Small intestine (tissue), 7 donors: ENCODE results near the gene FAM193B. TPM values are rescaled to one million over a fixed set of nuclear protein-coding genes. Genes with fewer than 3 reads are reported as not detected.
"Not testable (repeated sequence)": the region's sequence is repeated elsewhere in the genome, so short reads cannot be mapped to it uniquely, and the experiment has no call there.

Experiments
- DNase-seq, 2 donors: peaks; one replicate each; pipeline versions ENCODE4 v3.0.0 to v3.0.0-alpha.2; 2013
- FAIRE-seq: peaks from 2 replicates; lab custom pipeline; 2012; peaks lifted over from hg19 to GRCh38; lab: Jason Lieb, UNC
- H3K27ac ChIP-seq, 3 donors: one replicate each; pipeline ENCODE4 v1.5.1; 2013; ENCODE audit warnings: low read length in 2 of 3, mild to moderate bottlenecking in 2 of 3, control low read depth in 1 of 3, inconsistent platforms in 1 of 3, low read depth in 1 of 3, moderate library complexity in 1 of 3
- H3K27me3 ChIP-seq, 3 donors: one replicate each; pipeline ENCODE4 v1.6.1; 2013; ENCODE audit warnings: low read length in 3 of 3, inconsistent platforms in 1 of 3; ENCODE audit not compliant: control insufficient read depth in 3 of 3, insufficient read depth in 3 of 3
- H3K36me3 ChIP-seq, 3 donors: one replicate each; pipeline ENCODE4 v1.6.1; 2013; ENCODE audit warnings: low read length in 3 of 3, inconsistent platforms in 1 of 3, low read depth in 1 of 3, mild to moderate bottlenecking in 1 of 3, moderate library complexity in 1 of 3; ENCODE audit not compliant: control insufficient read depth in 3 of 3, insufficient read depth in 2 of 3
- H3K4me1 ChIP-seq, 3 donors: one replicate each; pipeline ENCODE4 v1.6.1; 2013; ENCODE audit warnings: low read length in 2 of 3, inconsistent platforms in 1 of 3, low read depth in 1 of 3, mild to moderate bottlenecking in 1 of 3, moderate library complexity in 1 of 3; ENCODE audit not compliant: control insufficient read depth in 3 of 3, insufficient read depth in 2 of 3
- H3K4me3 ChIP-seq, 3 donors: one replicate each; pipeline ENCODE4 v1.5.1; 2013; ENCODE audit warnings: low read length in 3 of 3, control low read depth in 1 of 3, inconsistent platforms in 1 of 3, low read depth in 1 of 3, mild to moderate bottlenecking in 1 of 3, moderate library complexity in 1 of 3
- H3K9me3 ChIP-seq, 2 donors: one replicate each; pipeline ENCODE4 v1.6.1; 2013; ENCODE audit warnings: low read depth in 1 of 2, low read length in 1 of 2; ENCODE audit not compliant: control insufficient read depth in 2 of 2, insufficient read depth in 1 of 2
- WGBS, 3 donors: extraction: QIAGEN DNeasy Blood & Tissue Kit; methylation state at CpG; one replicate each; pipeline ENCODE4 v1.1.7; 2013; 5-methylcytosine and 5-hydroxymethylcytosine counted together
- polyA plus RNA-seq, 4 donors: library from polyadenylated mRNA; stranded (reverse) in 3 of 4; unstranded in 1 of 4; fragments of 200-250 nt in 3 of 4; fragments of 120-200 nt in 1 of 4; gene quantifications; one replicate each; pipeline versions ENCODE4 v1.2.1 to v1.2.3, GENCODE V29; 2013
- donor health status: healthy with polysubstance abuse.
- donor health status: control.
- donor health status: control.
- donor health status: Bipolar disorder and iron deficiency.
- donor health status: healthy.

The FAM193B gene
- polyA plus RNA-seq, 4 donors = 68.7 to 336 (median 155) TPM

GRCh38 chr5:177568326-177568725, 14.0 kb upstream of the FAM193B start:
- no peak for FAIRE-seq

GRCh38 chr5:177565046-177565445, 10.7 kb upstream of the FAM193B start:
- H3K27me3 ChIP-seq = no peaks in the 10 kb centered on the region
- H3K36me3 ChIP-seq = no peaks in the 10 kb centered on the region
- 66 to 77% (median 68%) methylated on average over 8 of the region's 8 CpGs for WGBS, 3 donors
- FAIRE-seq = no peak
- peaks cover 0 to 11% of the 10 kb centered on the region in 2 donors for H3K9me3 ChIP-seq
- H3K4me3 ChIP-seq = no peak overlapping the region
- no peaks in the 10 kb centered on the region for H3K4me1 ChIP-seq
- no peak for DNase-seq
- no peak overlapping the region for H3K27ac ChIP-seq

More at GRCh38 chr5:177568326-177568725, 14.0 kb upstream of the FAM193B start:
- H3K27me3 ChIP-seq = no peaks in the 10 kb centered on the region
- no peak for DNase-seq
- H3K9me3 ChIP-seq = no peaks in the 10 kb centered on the region
- no peaks in the 10 kb centered on the region for H3K4me1 ChIP-seq
- no peaks in the 10 kb centered on the region for H3K36me3 ChIP-seq
- H3K4me3 ChIP-seq = no peak overlapping the region
- no peak overlapping the region for H3K27ac ChIP-seq
- WGBS, 3 donors = 70 to 74% (median 72%) methylated on average over 7 of the region's 7 CpGs

- peaks cover 0 to 11% of the 10 kb centered on the region in 2 donors for H3K9me3 ChIP-seq
- DNase-seq, H3K27ac ChIP-seq, FAIRE-seq, H3K4me1 ChIP-seq, H3K4me3 ChIP-seq, H3K27me3 ChIP-seq, H3K36me3 ChIP-seq: not testable (repeated sequence)
- 41 to 55% (median 51%) methylated on average over 7 to 8 of the region's 8 CpGs for WGBS, 3 donors
Measured at GRCh38 chr5:177559446-177559941, 5.1 kb upstream of the FAM193B start.

GRCh38 chr5:177557796-177558195, 3.4 kb upstream of the FAM193B start:
- no peak overlapping the region for H3K4me3 ChIP-seq
- 80 to 88% (median 80%) methylated on average over 5 of the region's 5 CpGs for WGBS, 3 donors
- peaks cover 0 to 3% (median 0%) of the 10 kb centered on the region in 3 donors for H3K36me3 ChIP-seq
- no peaks in the 10 kb centered on the region for H3K27me3 ChIP-seq
- FAIRE-seq = no peak
- peak overlapping the region in 1 of 3 donors; percentile 28 for H3K27ac ChIP-seq
- peaks cover 0 to 11% of the 10 kb centered on the region in 2 donors for H3K9me3 ChIP-seq
- DNase-seq = no peak
- H3K4me1 ChIP-seq = peaks cover 0 to 12% (median 7%) of the 10 kb centered on the region in 3 donors

- peaks cover 0 to 6% (median 0%) of the 10 kb centered on the region in 3 donors for H3K36me3 ChIP-seq
- DNase-seq (peak; percentile 70 to 71), FAIRE-seq (no peak)
- H3K4me3 ChIP-seq = no peak overlapping the region
- peaks cover 0 to 6% of the 10 kb centered on the region in 2 donors for H3K9me3 ChIP-seq
- WGBS, 3 donors = 10 to 38% (median 35%) methylated on average over 4 of the region's 4 CpGs
- H3K27ac ChIP-seq = peak overlapping the region in 1 of 3 donors; percentile 28
- no peaks in the 10 kb centered on the region for H3K27me3 ChIP-seq
- H3K4me1 ChIP-seq = peaks cover 0 to 13% (median 11%) of the 10 kb centered on the region in 3 donors
Measured at GRCh38 chr5:177557041-177557647, 2.8 kb upstream of the FAM193B start.

- Histone ChIP-seq H3K27me3 (no peaks in the 10 kb centered on the region), H3K4me3 (no peak overlapping the region), H3K27ac (no peak overlapping the region), H3K4me1 (peaks cover 0 to 13% (median 11%) of the 10 kb centered on the region in 3 donors), H3K9me3 (no peaks in the 10 kb centered on the region), H3K36me3 (peaks cover 0 to 7% (median 0%) of the 10 kb centered on the region in 3 donors)
- no peak for FAIRE-seq
- no peak for DNase-seq
- WGBS, 3 donors = 91 to 93% (median 93%) methylated on average over 5 of the region's 5 CpGs
Measured at GRCh38 chr5:177555665-177556064, 1.3 kb upstream of the FAM193B start.

GRCh38 chr5:177555228-177555627, 865 bp upstream of the FAM193B start:
- Histone ChIP-seq H3K36me3 (peaks cover 0 to 9% (median 0%) of the 10 kb centered on the region in 3 donors), H3K4me1 (peaks cover 0 to 13% (median 11%) of the 10 kb centered on the region in 3 donors), H3K27me3 (no peaks in the 10 kb centered on the region), H3K4me3 (peak overlapping the region in 1 of 3 donors; percentile 96), H3K9me3 (no peaks in the 10 kb centered on the region), H3K27ac (no peak overlapping the region)
- FAIRE-seq = no peak
- WGBS, 3 donors = 80 to 89% (median 83%) methylated on average over 2 of the region's 2 CpGs
- DNase-seq = no peak

- no peak for FAIRE-seq
- Histone ChIP-seq H3K36me3 (peaks cover 0 to 12% (median 0%) of the 10 kb centered on the region in 3 donors), H3K4me3 (peak overlapping the region; percentile 78 to 96 (median 84)), H3K27ac (peak overlapping the region; percentile 65 to 77 (median 70)), H3K27me3 (no peaks in the 10 kb centered on the region), H3K9me3 (no peaks in the 10 kb centered on the region), H3K4me1 (peaks cover 0 to 13% (median 11%) of the 10 kb centered on the region in 3 donors)
- peak; percentile 46 to 70 for DNase-seq
- WGBS, 3 donors = 0 to 1% (median 1%) methylated on average over 31 to 72 of the region's 72 CpGs
Measured at GRCh38 chr5:177553671-177554429, 513 bp downstream of the FAM193B start.
